Measurements from ENCODE around the gene TBC1D22A.

The TBC1D22A gene

DNA sequence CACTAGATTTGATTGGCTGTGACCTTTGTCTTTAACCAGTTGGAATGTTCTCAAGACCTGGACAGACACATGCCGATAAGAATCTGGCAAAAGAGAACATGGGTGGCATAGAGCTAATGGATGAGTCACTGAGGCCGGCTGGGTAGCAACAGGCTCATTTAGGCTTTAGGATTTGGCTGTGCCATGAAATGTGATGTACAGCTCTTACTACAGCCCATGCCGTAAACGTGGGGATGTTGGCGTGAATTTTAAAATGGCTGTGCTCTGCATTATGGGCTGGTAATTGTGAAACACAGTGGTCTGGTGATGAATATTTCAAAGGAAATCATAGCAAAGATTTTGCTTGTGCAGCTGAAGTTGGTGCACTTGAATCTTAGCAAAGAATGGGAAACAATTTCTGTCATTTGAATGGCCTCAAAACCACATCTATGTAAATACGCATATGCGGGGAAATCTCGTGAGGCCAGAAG, 332.4 kb downstream of the TBC1D22A start:
- DNase-seq: no peak

DNA sequence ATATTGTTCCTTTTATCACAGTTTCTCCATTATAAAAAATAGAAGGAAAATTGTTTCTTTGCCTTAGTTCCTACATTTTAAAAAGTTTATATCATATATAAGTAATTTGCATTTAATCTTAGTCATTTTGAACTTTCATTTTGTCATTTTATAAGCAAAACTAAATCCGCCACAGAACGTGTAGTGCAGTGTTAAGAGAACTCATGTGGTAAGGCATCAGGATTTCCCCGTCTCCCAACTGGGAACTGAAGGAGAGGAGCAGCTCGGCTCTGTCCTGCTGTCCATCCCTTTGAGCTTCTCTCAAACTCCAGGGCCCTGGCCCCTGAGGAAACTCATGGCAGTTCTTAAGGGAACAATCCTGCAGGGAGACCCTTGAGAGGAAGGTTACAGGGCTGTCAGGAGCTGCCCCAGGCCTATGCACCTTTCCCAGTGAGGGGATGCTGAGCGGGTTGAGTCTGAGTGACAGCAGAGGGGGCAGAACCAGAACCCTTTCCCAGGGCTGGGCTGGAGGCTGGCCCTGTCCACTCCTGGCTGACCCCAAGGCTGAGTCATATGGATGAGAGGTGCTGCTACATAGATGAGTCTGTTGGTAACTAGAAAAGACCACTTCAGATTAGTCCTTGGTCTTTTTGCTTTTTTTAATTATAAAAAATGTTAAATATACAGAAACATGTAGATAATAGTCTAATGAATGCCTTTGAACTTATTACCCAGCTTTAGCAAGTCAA, 333.1 kb downstream of the TBC1D22A start:
- DNase-seq: no peak

DNA sequence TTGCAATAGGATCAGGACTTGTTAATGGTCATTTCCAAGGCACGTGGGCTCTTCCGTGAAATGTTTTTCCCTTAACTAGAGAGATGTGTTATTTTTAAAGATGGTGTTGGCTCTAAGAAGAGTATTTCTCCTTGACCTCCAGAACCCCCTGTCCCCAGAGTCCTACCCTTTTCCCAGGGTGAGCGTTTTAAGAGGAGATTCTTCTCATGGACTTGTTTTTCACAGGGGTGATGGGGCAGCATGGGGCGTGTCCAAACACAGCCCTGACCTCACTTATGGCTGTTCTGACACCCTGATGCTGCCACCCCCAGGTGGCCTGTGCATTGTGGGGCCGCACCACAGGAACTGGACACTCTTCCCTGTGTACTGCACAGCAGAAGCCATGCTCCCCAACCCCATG, 335.7 kb downstream of the TBC1D22A start:
- no peak for DNase-seq

DNA sequence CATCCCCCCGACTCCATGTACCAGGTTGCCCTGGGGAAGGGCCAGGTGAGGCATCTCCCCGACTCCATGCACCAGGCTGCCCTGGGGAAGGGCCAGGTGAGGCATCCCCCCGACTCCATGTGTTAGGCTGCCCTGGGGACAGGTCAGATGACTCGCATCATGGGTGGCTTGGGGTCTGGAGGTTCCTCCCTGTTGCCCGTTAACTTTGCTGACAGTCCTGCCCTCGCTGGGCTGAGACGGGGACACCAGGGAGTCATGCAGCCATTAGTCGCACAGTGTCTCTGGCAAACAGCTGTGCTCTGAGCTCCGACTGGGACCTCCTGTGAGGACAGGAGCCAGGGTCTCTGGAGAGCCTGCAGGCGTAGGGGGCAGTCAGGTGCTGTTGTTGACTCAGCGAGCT, 336.1 kb downstream of the TBC1D22A start:
- DNase-seq: no peak

- DNase-seq: no peak
Measured at GRCh38 chr22:47100019-47100418, 337.6 kb downstream of the TBC1D22A start.

- DNase-seq: no peak
Measured at GRCh38 chr22:47100646-47101200, 338.3 kb downstream of the TBC1D22A start.

DNA sequence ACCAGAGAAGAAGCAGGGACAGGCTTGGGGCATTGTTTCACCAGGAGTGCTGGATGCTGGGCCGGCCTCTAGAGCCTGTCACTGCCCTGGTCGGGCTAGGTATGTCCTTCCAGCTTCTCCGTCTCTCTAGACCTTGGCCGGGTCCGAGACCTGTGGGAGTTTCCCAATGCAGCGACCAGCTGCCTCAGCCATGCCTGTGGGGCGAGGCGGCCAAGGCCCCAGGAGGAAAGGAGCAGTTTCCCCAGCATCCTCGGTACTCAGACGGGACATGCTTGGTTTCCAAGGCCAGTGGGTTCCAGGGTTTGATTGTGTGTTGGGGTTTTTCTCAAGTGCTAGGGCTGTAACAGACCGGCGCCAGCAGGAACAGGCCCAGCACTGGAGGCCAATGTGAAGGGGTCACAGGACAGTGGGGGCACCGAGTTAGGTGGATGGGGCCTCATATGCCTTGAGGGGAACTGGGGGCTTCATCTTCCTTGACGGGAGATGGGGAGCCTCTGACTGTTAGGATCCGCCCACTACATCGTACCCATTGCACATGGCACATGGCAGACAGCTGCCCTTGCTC, 339.0 kb downstream of the TBC1D22A start:
- no peak for DNase-seq

GRCh38 chr22:47102081-47102480, 339.6 kb downstream of the TBC1D22A start:
- DNase-seq: no peak

GRCh38 chr22:47102648-47103047, 340.2 kb downstream of the TBC1D22A start:
- no peak for DNase-seq

- no peak for DNase-seq
Measured at GRCh38 chr22:47105085-47105484, 342.6 kb downstream of the TBC1D22A start.

- no peak for DNase-seq
Measured at GRCh38 chr22:47106806-47107205, 344.4 kb downstream of the TBC1D22A start.

DNA sequence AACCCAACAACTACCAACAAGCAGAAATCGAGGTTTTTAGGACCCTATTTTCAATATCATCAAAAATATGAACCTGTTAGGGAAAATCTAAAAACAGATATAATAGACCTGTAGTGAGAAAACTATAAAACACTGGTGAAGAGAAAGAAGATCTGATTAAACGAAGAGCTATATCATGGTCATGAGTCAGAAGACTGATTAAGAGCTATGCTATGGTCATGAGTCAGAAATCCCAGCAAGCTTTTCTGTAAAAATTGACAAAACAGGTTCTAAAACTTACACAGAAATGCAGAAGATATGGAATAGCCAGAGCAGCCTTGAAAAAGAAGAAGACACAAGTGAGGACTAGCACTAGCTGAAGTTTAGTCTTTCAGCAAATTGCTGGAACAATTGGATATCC, 345.0 kb downstream of the TBC1D22A start:
- DNase-seq: no peak

GRCh38 chr22:47110817-47111443, 348.5 kb downstream of the TBC1D22A start:
- no peak for DNase-seq

- DNase-seq: no peak
Measured at GRCh38 chr22:47111626-47112581, 349.5 kb downstream of the TBC1D22A start.

DNA sequence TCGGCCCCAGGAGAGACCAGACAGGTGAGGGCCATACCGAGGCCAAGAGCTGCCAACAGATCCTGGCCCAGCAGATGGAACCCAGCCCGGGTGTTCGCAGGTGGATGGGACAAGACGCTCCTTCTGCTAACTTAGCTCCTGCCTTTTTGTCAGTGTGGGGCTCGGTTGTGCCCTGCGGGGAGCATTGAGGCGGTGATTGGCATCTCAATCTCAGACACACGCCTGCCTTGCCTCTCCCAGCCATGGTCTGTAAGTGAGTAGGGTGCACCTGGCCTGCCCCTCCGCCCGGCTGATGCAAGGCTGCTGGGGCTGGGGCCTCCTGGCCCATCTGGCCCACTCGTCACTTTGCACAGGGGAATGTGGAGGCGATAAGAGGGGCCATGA, 350.1 kb downstream of the TBC1D22A start:
- no peak for DNase-seq

GRCh38 chr22:47112994-47113852, 350.8 kb downstream of the TBC1D22A start:
- no peak for DNase-seq

DNA sequence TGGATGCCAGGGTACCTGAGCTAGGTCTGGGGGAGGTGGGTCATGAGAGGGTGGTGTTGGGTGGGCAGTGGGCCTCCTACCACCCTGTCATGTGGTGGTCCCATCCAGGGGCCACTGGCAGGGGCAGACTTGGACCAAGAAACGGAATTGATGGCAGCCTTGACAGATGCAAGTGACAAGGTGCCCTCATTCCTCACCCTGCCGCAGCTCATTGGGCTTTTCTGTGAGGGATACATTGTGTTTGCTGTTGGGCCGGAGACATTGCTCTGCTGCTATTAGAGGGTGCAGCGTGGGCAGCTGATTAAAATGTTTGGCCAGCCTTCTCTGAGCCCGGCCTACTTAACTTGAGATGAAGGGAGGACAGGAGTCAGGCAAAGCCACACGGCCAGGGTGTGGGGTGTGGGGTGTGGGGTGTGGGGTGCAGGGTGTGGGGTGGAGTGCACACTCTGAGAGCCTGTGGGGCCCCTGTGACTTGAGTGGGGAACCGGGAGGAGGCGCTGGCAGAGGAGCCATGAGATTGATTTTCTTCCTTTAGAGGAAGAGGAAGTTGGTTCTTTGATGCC, 351.5 kb downstream of the TBC1D22A start:
- DNase-seq: no peak

- no peak for DNase-seq
Measured at GRCh38 chr22:47114813-47115517, 352.5 kb downstream of the TBC1D22A start.

DNA sequence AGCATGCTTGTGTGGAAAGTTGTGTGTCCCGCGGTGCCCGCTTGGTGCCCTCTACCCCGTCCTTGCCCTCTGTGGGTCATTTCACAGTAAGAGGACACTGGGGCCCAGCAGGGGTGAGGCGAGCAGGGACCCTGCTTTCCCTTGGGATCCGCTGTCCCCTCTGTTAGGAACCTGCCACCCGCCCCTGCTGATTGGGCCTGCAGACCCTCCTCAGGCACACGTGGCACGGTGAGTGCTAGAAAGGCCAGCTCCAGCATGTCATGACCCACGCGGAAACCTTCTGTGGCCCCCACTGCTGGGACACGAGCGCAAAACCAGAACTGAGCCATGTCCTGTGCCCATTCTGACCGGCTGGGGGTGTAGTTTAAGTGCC, 353.1 kb downstream of the TBC1D22A start:
- no peak for DNase-seq

DNA sequence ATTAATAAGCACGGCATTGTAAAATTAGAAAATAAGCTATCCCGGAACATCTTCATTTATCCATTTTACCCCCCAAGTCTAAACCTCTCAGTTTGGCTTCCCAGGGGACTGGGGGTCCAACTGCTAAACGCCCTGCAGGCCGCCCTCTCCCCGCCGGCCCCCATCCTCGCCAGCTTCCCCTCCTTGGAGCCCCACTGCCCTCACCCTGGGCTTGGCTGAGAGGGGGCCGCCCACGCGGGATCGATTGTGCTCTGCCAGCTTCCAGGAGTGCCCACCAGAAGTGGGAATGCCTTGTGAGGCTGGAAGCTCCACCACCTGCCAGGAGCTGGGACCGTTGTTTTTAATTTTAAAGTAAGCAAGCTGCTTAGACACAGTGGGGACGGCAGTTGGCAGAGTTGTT, 353.5 kb downstream of the TBC1D22A start:
- no peak for DNase-seq

Data from DMS79 (cell line).